Neural cell (in vitro differentiated cells): ENCODE results near the gene PDE11A. TPM values are rescaled to one million over a fixed set of nuclear protein-coding genes. Genes with fewer than 3 reads are reported as not detected.

ENCODE experiments used
- H2AFZ ChIP-seq: fragments of 200-600, 300-800 bp; sonication (generic), shearing (Covaris generic); 2 replicates; pipeline ENCODE4 v1.6.0; 2014; ENCODE audit warnings: low read depth, mild to moderate bottlenecking, antibody characterized with exemption, low read length, moderate library complexity
- H3F3A ChIP-seq: fragments of 200-600 bp; shearing (Covaris generic); 2 replicates; pipeline ENCODE4 v1.6.1; 2016; ENCODE audit warnings: mild to moderate bottlenecking, moderate library complexity, mixed read lengths, antibody characterized with exemption, low read length; ENCODE audit not compliant: insufficient read depth, poor library complexity, severe bottlenecking
- H3K27ac ChIP-seq: fragments of 200-600, 300-800 bp; sonication (generic), shearing (Covaris generic); 2 replicates; pipeline ENCODE4 v1.5.1; 2014; ENCODE audit warnings: mild to moderate bottlenecking, low read length, moderate library complexity
- H3K27me3 ChIP-seq: fragments of 300-800, 200-600 bp; sonication (generic), shearing (Covaris generic); 2 replicates; pipeline ENCODE4 v1.6.0; 2014; ENCODE audit warnings: mild to moderate bottlenecking, low read depth, low read length, moderate library complexity; ENCODE audit not compliant: insufficient read depth
- H3K36me3 ChIP-seq: fragments of 300-800, 200-600 bp; sonication (generic), shearing (Covaris generic); 2 replicates; pipeline ENCODE4 v1.5.1; 2014; ENCODE audit warnings: mild to moderate bottlenecking, antibody characterized with exemption, low read length, moderate library complexity; ENCODE audit not compliant: insufficient read depth
- H3K4me2 ChIP-seq: fragments of 300-800, 200-600 bp; sonication (generic), shearing (Covaris generic); 2 replicates; pipeline ENCODE4 v1.6.0; 2014; ENCODE audit warnings: mild to moderate bottlenecking, low read length
- H3K4me3 ChIP-seq: fragments of 300-800, 200-600 bp; sonication (generic), shearing (Covaris generic); 2 replicates; pipeline ENCODE4 v1.5.1; 2014; ENCODE audit warnings: mild to moderate bottlenecking, low read length, moderate library complexity
- H3K79me2 ChIP-seq: fragments of 200-600 bp; shearing (Covaris generic); replicated peaks from 2 replicates; pipeline ENCODE4 v1.6.0; 2014; ENCODE audit warnings: mild to moderate bottlenecking, low read length, moderate library complexity; ENCODE audit not compliant: insufficient read depth
- H3K9ac ChIP-seq: fragments of 300-800, 200-600 bp; sonication (generic), shearing (Covaris generic); 2 replicates; pipeline ENCODE4 v1.6.1; 2016; ENCODE audit warnings: mild to moderate bottlenecking, low read length, mixed read lengths
- H3K9me2 ChIP-seq: fragments of 200-600 bp; shearing (Covaris generic); 2 replicates; pipeline ENCODE4 v1.6.1; 2016; ENCODE audit warnings: mild to moderate bottlenecking, low read length, mixed read lengths; ENCODE audit not compliant: insufficient read depth
- H3K9me3 ChIP-seq: fragments of 200-600, 300-800 bp; sonication (generic), shearing (Covaris generic); 2 replicates; pipeline ENCODE4 v1.6.1; 2016; ENCODE audit warnings: mild to moderate bottlenecking, mixed run types, low read length, moderate library complexity, mixed read lengths
- H4K20me1 ChIP-seq: fragments of 200-600 bp; shearing (Covaris generic); 2 replicates; pipeline ENCODE4 v1.6.1; 2016; ENCODE audit warnings: mild to moderate bottlenecking, mixed run types; ENCODE audit not compliant: insufficient read depth
- CTCF ChIP-seq: fragments of 450-650 bp; IDR thresholded peaks from 2 replicates; pipeline ENCODE4 v1.5.1; 2014; ENCODE audit warnings: antibody characterized with exemption, mild to moderate bottlenecking, moderate library complexity; ENCODE audit not compliant: poor library complexity, severe bottlenecking
- EP300 ChIP-seq: fragments of 450-650 bp; conservative IDR thresholded peaks from 2 replicates; pipeline ENCODE4 v1.6.1; 2014; ENCODE audit warnings: antibody characterized with exemption, mild to moderate bottlenecking, moderate library complexity; ENCODE audit not compliant: poor library complexity, severe bottlenecking
- EZH2 ChIP-seq: fragments of 200-600, 300-800 bp; shearing (Covaris generic), sonication (generic); IDR thresholded peaks from 2 replicates; pipeline ENCODE4 v1.6.1; 2014; ENCODE audit warnings: antibody characterized with exemption, low read length, borderline replicate concordance, mild to moderate bottlenecking; ENCODE audit not compliant: insufficient read depth, poor library complexity, severe bottlenecking
- MXI1 ChIP-seq: fragments of 450-650 bp; conservative IDR thresholded peaks from 2 replicates; pipeline ENCODE4 v1.6.1; 2014; ENCODE audit warnings: antibody characterized with exemption, mild to moderate bottlenecking; ENCODE audit not compliant: poor library complexity, severe bottlenecking
- POLR2AphosphoS5 ChIP-seq: IDR thresholded peaks from 2 replicates; pipeline ENCODE4 v1.6.1; 2012
- RAD21 ChIP-seq: fragments of 450-650 bp; conservative IDR thresholded peaks from 2 replicates; pipeline ENCODE4 v1.6.1; 2014; ENCODE audit warnings: antibody characterized with exemption, mild to moderate bottlenecking, moderate library complexity
- REST ChIP-seq: IDR thresholded peaks from 2 replicates; pipeline ENCODE4 v1.6.1; 2012; ENCODE audit warnings: borderline replicate concordance
- SMC3 ChIP-seq: fragments of 450-650 bp; conservative IDR thresholded peaks from 2 replicates; pipeline ENCODE4 v1.6.1; 2014; ENCODE audit warnings: antibody characterized with exemption, mild to moderate bottlenecking, moderate library complexity; ENCODE audit not compliant: poor library complexity
- TAF1 ChIP-seq: IDR thresholded peaks from 2 replicates; pipeline ENCODE4 v1.6.1; 2012; ENCODE audit warnings: low read depth
- polyA plus RNA-seq: library from polyadenylated mRNA; depleted of rRNA; stranded (reverse); fragments of >200 nt; gene quantifications from 2 replicates; pipeline ENCODE4 v1.2.3, GENCODE V29; 2014

The PDE11A gene
- polyA plus RNA-seq, 1 donor from 2014 or later = 0.89 TPM

GRCh38 chr2:177678939-177679338 is 393.6 kb downstream of the PDE11A start:
- Histone ChIP-seq H2AFZ (no peak overlapping the region), H3K27me3 (no peaks in the 10 kb centered on the region), H3K9me2 (no peaks in the 10 kb centered on the region), H3K79me2 (no peaks in the 10 kb centered on the region), H3K27ac (no peak overlapping the region), H4K20me1 (no peaks in the 10 kb centered on the region), H3K9ac (no peak overlapping the region), H3K4me2 (no peak overlapping the region), H3F3A (no peaks in the 10 kb centered on the region), H3K4me3 (no peak overlapping the region), H3K36me3 (no peaks in the 10 kb centered on the region), H3K9me3 (no peaks in the 10 kb centered on the region)
- TF ChIP-seq POLR2AphosphoS5 (no peak), RAD21 (no peak), REST (no peak), EZH2 (no peak), EP300 (no peak), CTCF (no peak), SMC3 (no peak), MXI1 (no peak), TAF1 (no peak)

GRCh38 chr2:177676636-177677035 is 395.9 kb downstream of the PDE11A start:
- Histone ChIP-seq H3F3A (no peaks in the 10 kb centered on the region), H4K20me1 (no peaks in the 10 kb centered on the region), H3K4me3 (no peak overlapping the region), H3K36me3 (no peaks in the 10 kb centered on the region), H3K27ac (no peak overlapping the region), H3K9me2 (no peaks in the 10 kb centered on the region), H2AFZ (no peak overlapping the region), H3K9me3 (no peaks in the 10 kb centered on the region), H3K79me2 (no peaks in the 10 kb centered on the region), H3K4me2 (no peak overlapping the region), H3K27me3 (no peaks in the 10 kb centered on the region), H3K9ac (no peak overlapping the region)
- no peak for TF ChIP-seq SMC3
- TF ChIP-seq EP300 = no peak
- TF ChIP-seq REST = no peak
- no peak for TF ChIP-seq TAF1
- TF ChIP-seq EZH2 = no peak
- no peak for TF ChIP-seq MXI1
- no peak for TF ChIP-seq CTCF
- no peak for TF ChIP-seq RAD21
- TF ChIP-seq POLR2AphosphoS5 = no peak
